Thymus (tissue), 11 donors: ENCODE data around the gene TP53BP2. TPM values are rescaled to one million over a fixed set of nuclear protein-coding genes. Genes with fewer than 3 reads are reported as not detected.

ENCODE experiments used
- DNase-seq, 9 donors: peaks; one replicate each; pipeline ENCODE4 v3.0.0-alpha.2; 2013; ENCODE audit warnings: low spot score in 9 of 9, low read depth in 6 of 9, missing footprints in 1 of 9
- H3K27ac ChIP-seq, 2 donors: one replicate each; pipeline ENCODE4 v1.5.1; 2013; ENCODE audit warnings: control low read depth in 1 of 2, low read depth in 1 of 2, low read length in 1 of 2, mild to moderate bottlenecking in 1 of 2, moderate library complexity in 1 of 2
- H3K27me3 ChIP-seq, 2 donors: one replicate each; pipeline ENCODE4 v1.5.1; 2013; ENCODE audit warnings: low read length in 1 of 2; ENCODE audit not compliant: control insufficient read depth in 2 of 2, insufficient read depth in 1 of 2
- H3K36me3 ChIP-seq, 2 donors: one replicate each; pipeline ENCODE4 v1.5.1; 2013; ENCODE audit warnings: low read length in 1 of 2, mild to moderate bottlenecking in 1 of 2, moderate library complexity in 1 of 2; ENCODE audit not compliant: control insufficient read depth in 2 of 2, insufficient read depth in 2 of 2
- H3K4me1 ChIP-seq, 2 donors: one replicate each; pipeline ENCODE4 v1.5.1; 2013; ENCODE audit warnings: low read length in 2 of 2; ENCODE audit not compliant: control insufficient read depth in 2 of 2, insufficient read depth in 2 of 2
- H3K4me3 ChIP-seq, 2 donors: one replicate each; pipeline ENCODE4 v1.5.1; 2013; ENCODE audit warnings: low read length in 2 of 2, control low read depth in 1 of 2, mild to moderate bottlenecking in 1 of 2
- H3K9me3 ChIP-seq, 2 donors: one replicate each; pipeline ENCODE4 v1.5.1; 2013; ENCODE audit warnings: low read length in 1 of 2, mild to moderate bottlenecking in 1 of 2; ENCODE audit not compliant: control insufficient read depth in 2 of 2, insufficient read depth in 1 of 2
- WGBS: extraction: QIAGEN DNeasy Blood & Tissue Kit; methylation state at CpG from one replicate; pipeline ENCODE4 v1.1.7; 2013; 5-methylcytosine and 5-hydroxymethylcytosine counted together
- polyA plus RNA-seq: library from polyadenylated mRNA; stranded (reverse); fragments of 200-250 nt; gene quantifications from one replicate; pipeline ENCODE4 v1.2.3, GENCODE V29; 2013
- total RNA-seq: library from RNA; stranded (reverse); fragments of 120-200 nt; gene quantifications from one replicate; pipeline ENCODE4 v1.2.4, GENCODE V29; 2013
- donor health status: healthy.

TP53BP2 gene
- total and polyA plus RNA-seq, 2 donors, result 15.2 to 23.3 TPM

GRCh38 chr1:223837206-223837605 lies 8.5 kb downstream of the TP53BP2 start:
- no peak for DNase-seq
- peak overlapping the region in 1 of 2 donors; percentile 15 for H3K27ac ChIP-seq

GRCh38 chr1:223836586-223836985 lies 9.2 kb downstream of the TP53BP2 start:
- Histone ChIP-seq H3K9me3 (no peaks in the 10 kb centered on the region), H3K4me1 (peaks cover 8 to 24% of the 10 kb centered on the region in 2 donors), H3K27me3 (no peaks in the 10 kb centered on the region), H3K4me3 (no peak overlapping the region), H3K36me3 (no peaks in the 10 kb centered on the region), H3K27ac (no peak overlapping the region)
- no peak for DNase-seq
- WGBS, result 94% methylated on average over 1 of the region's 1 CpG

More at GRCh38 chr1:223837206-223837605, 8.5 kb downstream of the TP53BP2 start:
- WGBS, result 78% methylated on average over 1 of the region's 1 CpG
- H3K36me3 ChIP-seq, result no peaks in the 10 kb centered on the region
- no peaks in the 10 kb centered on the region for H3K27me3 ChIP-seq
- H3K4me1 ChIP-seq, result peaks cover 8 to 24% of the 10 kb centered on the region in 2 donors
- H3K4me3 ChIP-seq, result no peak overlapping the region
- H3K9me3 ChIP-seq, result no peaks in the 10 kb centered on the region

- no peak for DNase-seq
- no peak overlapping the region for H3K4me3 ChIP-seq
- H3K27me3 ChIP-seq, result no peaks in the 10 kb centered on the region
- peaks cover 8 to 24% of the 10 kb centered on the region in 2 donors for H3K4me1 ChIP-seq
- no peaks in the 10 kb centered on the region for H3K36me3 ChIP-seq
- no peak overlapping the region for H3K27ac ChIP-seq
- 36% methylated on average over 2 of the region's 2 CpGs for WGBS
- H3K9me3 ChIP-seq, result no peaks in the 10 kb centered on the region
These were observed 10.0 kb downstream of the TP53BP2 start for GRCh38 chr1:223835754-223836153.

- Histone ChIP-seq H3K4me1 (peaks cover 8 to 24% of the 10 kb centered on the region in 2 donors), H3K27me3 (no peaks in the 10 kb centered on the region), H3K9me3 (no peaks in the 10 kb centered on the region), H3K27ac (no peak overlapping the region), H3K4me3 (no peak overlapping the region), H3K36me3 (no peaks in the 10 kb centered on the region)
- 90% methylated on average over 3 of the region's 3 CpGs for WGBS
- no peak for DNase-seq
These were observed 11.0 kb downstream of the TP53BP2 start for GRCh38 chr1:223834660-223835263.

- H3K27ac ChIP-seq, result no peak overlapping the region
- H3K4me1 ChIP-seq, result peaks cover 8 to 24% of the 10 kb centered on the region in 2 donors
- 97% methylated on average over 2 of the region's 2 CpGs for WGBS
- DNase-seq, result no peak
- no peaks in the 10 kb centered on the region for H3K36me3 ChIP-seq
- no peaks in the 10 kb centered on the region for H3K9me3 ChIP-seq
- H3K27me3 ChIP-seq, result no peaks in the 10 kb centered on the region
- H3K4me3 ChIP-seq, result no peak overlapping the region
These were observed 11.8 kb downstream of the TP53BP2 start for GRCh38 chr1:223833948-223834347.

GRCh38 chr1:223832637-223832943 lies 13.2 kb downstream of the TP53BP2 start:
- DNase-seq, result no peak
- Histone ChIP-seq H3K27me3 (no peaks in the 10 kb centered on the region), H3K27ac (no peak overlapping the region), H3K9me3 (no peaks in the 10 kb centered on the region), H3K4me3 (no peak overlapping the region), H3K36me3 (peaks cover 0 to 3% of the 10 kb centered on the region in 2 donors), H3K4me1 (peaks cover 8 to 22% of the 10 kb centered on the region in 2 donors)
- 81% methylated on average over 3 of the region's 3 CpGs for WGBS

- Histone ChIP-seq H3K27me3 (no peaks in the 10 kb centered on the region), H3K9me3 (no peaks in the 10 kb centered on the region), H3K36me3 (peaks cover 0 to 3% of the 10 kb centered on the region in 2 donors), H3K4me1 (peaks cover 8 to 16% of the 10 kb centered on the region in 2 donors), H3K27ac (no peak overlapping the region), H3K4me3 (no peak overlapping the region)
- no peak for DNase-seq
- WGBS, result 89% methylated on average over 3 of the region's 3 CpGs
These were observed 13.8 kb downstream of the TP53BP2 start for GRCh38 chr1:223831755-223832636.

- Histone ChIP-seq H3K27me3 (no peaks in the 10 kb centered on the region), H3K27ac (no peak overlapping the region), H3K4me1 (peaks cover 7 to 13% of the 10 kb centered on the region in 2 donors), H3K4me3 (no peak overlapping the region), H3K36me3 (peaks cover 0 to 3% of the 10 kb centered on the region in 2 donors), H3K9me3 (no peaks in the 10 kb centered on the region)
- no peak for DNase-seq
- WGBS, result 96% methylated on average over 1 of the region's 1 CpG
These were observed 16.1 kb downstream of the TP53BP2 start for GRCh38 chr1:223829678-223830077.

- DNase-seq, result no peak
These were observed 17.4 kb downstream of the TP53BP2 start for GRCh38 chr1:223828162-223828848.

More at GRCh38 chr1:223828162-223828848, 17.4 kb downstream of the TP53BP2 start:
- Histone ChIP-seq H3K4me1 (peaks cover 7 to 13% of the 10 kb centered on the region in 2 donors), H3K27ac (no peak overlapping the region), H3K36me3 (peaks cover 0 to 3% of the 10 kb centered on the region in 2 donors), H3K9me3 (no peaks in the 10 kb centered on the region), H3K27me3 (no peaks in the 10 kb centered on the region), H3K4me3 (no peak overlapping the region)
- WGBS, result 96% methylated on average over 6 of the region's 6 CpGs
